Astrocyte (in vitro differentiated cells and primary cell): ENCODE data around the gene VWA5B1. TPM values are rescaled to one million over a fixed set of nuclear protein-coding genes. Genes with fewer than 3 reads are reported as not detected.

ENCODE experiments used
- DNase-seq: peaks from one replicate; pipeline ENCODE4 v3.0.0-alpha.2; 2010; ENCODE audit warnings: low read depth
- FAIRE-seq: peaks from 2 replicates; lab custom pipeline; 2011; peaks lifted over from hg19 to GRCh38; lab: Jason Lieb, UNC
- H2AFZ ChIP-seq: 2 replicates; pipeline ENCODE4 v1.6.0; 2012; ENCODE audit warnings: low read depth, low read length, inconsistent platforms
- H3K27ac ChIP-seq: 2 replicates; pipeline ENCODE4 v1.5.1; 2011; ENCODE audit warnings: low read depth, low read length, inconsistent platforms
- H3K27me3 ChIP-seq: 2 replicates; pipeline ENCODE4 v1.6.0; 2011; ENCODE audit warnings: low read length, inconsistent platforms; ENCODE audit not compliant: insufficient read depth
- H3K36me3 ChIP-seq: 2 replicates; pipeline ENCODE4 v1.5.1; 2011; ENCODE audit warnings: low read length, inconsistent platforms; ENCODE audit not compliant: insufficient read depth
- H3K4me1 ChIP-seq: 2 replicates; pipeline ENCODE4 v1.5.1; 2011; ENCODE audit warnings: low read length, inconsistent platforms; ENCODE audit not compliant: insufficient read depth
- H3K4me2 ChIP-seq: 2 replicates; pipeline ENCODE4 v1.6.0; 2012; ENCODE audit warnings: low read length, inconsistent platforms
- H3K4me3 ChIP-seq: 2 replicates; pipeline ENCODE4 v1.5.1; 2011; ENCODE audit warnings: low read depth, mild to moderate bottlenecking, low read length, inconsistent platforms; ENCODE audit not compliant: insufficient read depth
- H3K79me2 ChIP-seq: 2 replicates; pipeline ENCODE4 v1.6.0; 2012; ENCODE audit warnings: mild to moderate bottlenecking, low read length, inconsistent platforms; ENCODE audit not compliant: insufficient read depth
- H3K9ac ChIP-seq: 2 replicates; pipeline ENCODE4 v1.6.0; 2012; ENCODE audit warnings: mild to moderate bottlenecking, low read length, inconsistent platforms
- H3K9me3 ChIP-seq: 2 replicates; pipeline ENCODE4 v1.5.1; 2012; ENCODE audit warnings: low read depth, mild to moderate bottlenecking, low read length, inconsistent platforms; ENCODE audit not compliant: insufficient read depth
- H4K20me1 ChIP-seq: 2 replicates; pipeline ENCODE4 v1.6.0; 2012; ENCODE audit warnings: low read length, inconsistent platforms; ENCODE audit not compliant: insufficient read depth
- H3K27ac Mint-ChIP-seq: one replicate; pipeline ENCODE4 v1.8.0; 2021; ENCODE audit warnings: mild to moderate bottlenecking, mixed read lengths; ENCODE audit not compliant: unreplicated experiment
- H3K27me3 Mint-ChIP-seq: one replicate; pipeline ENCODE4 v1.8.0; 2021; ENCODE audit warnings: low read depth, mixed read lengths; ENCODE audit not compliant: unreplicated experiment
- H3K36me3 Mint-ChIP-seq: one replicate; pipeline ENCODE4 v1.8.0; 2021; ENCODE audit warnings: low read depth, mixed read lengths; ENCODE audit not compliant: unreplicated experiment
- H3K4me1 Mint-ChIP-seq: one replicate; pipeline ENCODE4 v1.8.0; 2021; ENCODE audit warnings: low read depth, mixed read lengths; ENCODE audit not compliant: unreplicated experiment
- H3K4me3 Mint-ChIP-seq: one replicate; pipeline ENCODE4 v1.8.0; 2021; ENCODE audit warnings: mild to moderate bottlenecking, moderate library complexity, mixed read lengths; ENCODE audit not compliant: unreplicated experiment
- H3K9me3 Mint-ChIP-seq: one replicate; pipeline ENCODE4 v1.8.0; 2021; ENCODE audit warnings: mild to moderate bottlenecking, mixed read lengths; ENCODE audit not compliant: unreplicated experiment
- EZH2 ChIP-seq: IDR thresholded peaks from 2 replicates; pipeline ENCODE4 v1.6.1; 2012; ENCODE audit warnings: mild to moderate bottlenecking, low read length, inconsistent platforms; ENCODE audit not compliant: insufficient read depth
- total RNA-seq: library from RNA; stranded (reverse); gene quantifications from 2 replicates; pipeline ENCODE4 v1.2.1, GENCODE V29; 2021
- TF ChIP-seq, protein P1 (sequence below): IDR thresholded peaks from 2 replicates; pipeline ENCODE4 v1.5.1; 2011; ENCODE audit warnings: low read depth, mild to moderate bottlenecking, inconsistent platforms, low read length, moderate library complexity; ENCODE audit not compliant: insufficient read depth

The VWA5B1 gene
- total RNA-seq, 1 donor from 2014 or later = not detected

- peaks cover 6% of the 10 kb centered on the region for H3K27me3 ChIP-seq
- Mint-ChIP-seq H3K27ac (no peak overlapping the region), H3K4me1 (peaks cover 4% of the 10 kb centered on the region), H3K36me3 (no peaks in the 10 kb centered on the region), H3K9me3 (no peaks in the 10 kb centered on the region), H3K27me3 (peaks cover 72% of the 10 kb centered on the region), H3K4me3 (no peak overlapping the region)
- no peak overlapping the region for H3K27ac ChIP-seq
- FAIRE-seq = no peak
- no peaks in the 10 kb centered on the region for H3K79me2 ChIP-seq
- H3K36me3 ChIP-seq = no peaks in the 10 kb centered on the region
- no peak for TF ChIP-seq EZH2
- TF ChIP-seq, protein P1, sequence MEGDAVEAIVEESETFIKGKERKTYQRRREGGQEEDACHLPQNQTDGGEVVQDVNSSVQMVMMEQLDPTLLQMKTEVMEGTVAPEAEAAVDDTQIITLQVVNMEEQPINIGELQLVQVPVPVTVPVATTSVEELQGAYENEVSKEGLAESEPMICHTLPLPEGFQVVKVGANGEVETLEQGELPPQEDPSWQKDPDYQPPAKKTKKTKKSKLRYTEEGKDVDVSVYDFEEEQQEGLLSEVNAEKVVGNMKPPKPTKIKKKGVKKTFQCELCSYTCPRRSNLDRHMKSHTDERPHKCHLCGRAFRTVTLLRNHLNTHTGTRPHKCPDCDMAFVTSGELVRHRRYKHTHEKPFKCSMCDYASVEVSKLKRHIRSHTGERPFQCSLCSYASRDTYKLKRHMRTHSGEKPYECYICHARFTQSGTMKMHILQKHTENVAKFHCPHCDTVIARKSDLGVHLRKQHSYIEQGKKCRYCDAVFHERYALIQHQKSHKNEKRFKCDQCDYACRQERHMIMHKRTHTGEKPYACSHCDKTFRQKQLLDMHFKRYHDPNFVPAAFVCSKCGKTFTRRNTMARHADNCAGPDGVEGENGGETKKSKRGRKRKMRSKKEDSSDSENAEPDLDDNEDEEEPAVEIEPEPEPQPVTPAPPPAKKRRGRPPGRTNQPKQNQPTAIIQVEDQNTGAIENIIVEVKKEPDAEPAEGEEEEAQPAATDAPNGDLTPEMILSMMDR = no peak
- H3K4me2 ChIP-seq = no peak overlapping the region
- no peak for DNase-seq
- no peak overlapping the region for H3K9ac ChIP-seq
- H3K4me1 ChIP-seq = peaks cover 12% of the 10 kb centered on the region
- no peaks in the 10 kb centered on the region for H3K9me3 ChIP-seq
- H2AFZ ChIP-seq = no peak overlapping the region
- no peak overlapping the region for H3K4me3 ChIP-seq
- H4K20me1 ChIP-seq = no peaks in the 10 kb centered on the region
Observed at GRCh38 chr1:20328201-20328600, 37.5 kb downstream of the VWA5B1 start.

DNA sequence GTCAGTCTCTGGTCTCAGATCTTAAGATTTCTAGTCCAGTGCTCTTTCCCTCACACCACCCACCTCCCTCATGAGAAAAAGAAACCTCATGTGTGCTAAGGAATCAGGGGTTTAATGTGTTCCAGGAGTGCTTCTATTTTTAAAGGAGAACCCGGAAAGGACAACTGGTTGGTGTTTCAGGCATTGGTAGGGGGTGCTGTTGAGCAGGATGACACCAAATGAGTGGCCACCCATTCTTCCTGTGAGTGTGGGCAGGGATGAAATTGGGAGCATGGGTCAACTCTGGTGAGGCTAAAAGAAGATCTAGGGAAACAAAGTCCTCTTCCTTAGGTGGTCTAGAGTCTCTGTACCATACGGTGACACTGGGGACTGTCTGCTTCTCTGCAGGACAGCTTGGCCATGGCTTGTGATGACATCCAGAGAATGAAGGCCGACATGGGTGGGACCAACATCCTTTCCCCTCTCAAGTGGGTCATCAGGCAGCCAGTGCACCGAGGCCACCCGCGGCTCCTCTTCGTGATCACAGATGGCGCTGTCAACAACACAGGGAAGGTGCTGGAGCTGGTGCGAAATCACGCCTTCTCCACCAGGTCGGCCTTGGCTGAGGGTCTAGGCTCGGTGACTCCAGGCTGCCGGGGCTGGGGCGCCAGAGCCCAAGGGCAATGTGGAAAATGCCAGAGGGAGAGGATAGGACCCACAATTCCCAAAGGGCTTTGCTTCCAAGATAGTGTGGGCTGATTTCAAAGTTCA is 39.3 kb downstream of the VWA5B1 start:
- H3K27me3 Mint-ChIP-seq = peaks cover 69% of the 10 kb centered on the region
- no peaks in the 10 kb centered on the region for H3K36me3 ChIP-seq
- DNase-seq (no peak), FAIRE-seq (no peak)
- peaks cover 3% of the 10 kb centered on the region for H3K4me1 ChIP-seq
- no peak overlapping the region for H2AFZ ChIP-seq
- H3K9me3 Mint-ChIP-seq = no peaks in the 10 kb centered on the region
- H3K4me3 Mint-ChIP-seq = no peak overlapping the region
- H3K4me2 ChIP-seq = no peak overlapping the region
- H3K4me3 ChIP-seq = no peak overlapping the region
- no peak overlapping the region for H3K27ac ChIP-seq
- H4K20me1 ChIP-seq = no peaks in the 10 kb centered on the region
- H3K9me3 ChIP-seq = no peaks in the 10 kb centered on the region
- no peaks in the 10 kb centered on the region for H3K4me1 Mint-ChIP-seq
- H3K9ac ChIP-seq = no peak overlapping the region
- no peaks in the 10 kb centered on the region for H3K79me2 ChIP-seq
- no peak overlapping the region for H3K27ac Mint-ChIP-seq
- no peaks in the 10 kb centered on the region for H3K36me3 Mint-ChIP-seq
- H3K27me3 ChIP-seq = peaks cover 6% of the 10 kb centered on the region
- TF ChIP-seq, protein P1 = peak; percentile 6
- TF ChIP-seq EZH2 = no peak

DNA sequence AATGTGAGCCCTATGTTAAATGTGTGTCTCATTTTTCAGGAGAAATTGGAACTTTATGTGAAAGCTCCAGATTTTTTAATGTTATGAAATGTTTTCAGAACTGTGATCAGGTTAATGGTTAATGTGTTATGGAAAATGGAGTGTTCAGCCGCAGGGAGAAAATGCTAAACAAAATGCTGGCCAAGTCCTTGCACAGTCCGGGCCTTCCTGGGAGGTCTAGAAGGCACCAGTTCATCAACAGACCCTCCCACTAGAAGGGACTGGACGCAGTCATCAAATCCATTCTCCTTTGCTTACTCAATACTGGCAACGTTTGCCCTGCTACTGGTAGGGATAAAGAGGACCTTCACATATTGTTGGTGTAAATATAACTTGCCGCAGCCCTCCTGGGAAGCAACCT is 43.4 kb downstream of the VWA5B1 start:
- Histone ChIP-seq H3K27me3 (peaks cover 10% of the 10 kb centered on the region), H3K36me3 (no peaks in the 10 kb centered on the region), H3K4me3 (no peak overlapping the region), H3K79me2 (no peaks in the 10 kb centered on the region), H3K9ac (no peak overlapping the region), H3K9me3 (no peaks in the 10 kb centered on the region), H3K27ac (no peak overlapping the region), H3K4me1 (no peaks in the 10 kb centered on the region), H2AFZ (no peak overlapping the region), H4K20me1 (no peaks in the 10 kb centered on the region), H3K4me2 (no peak overlapping the region)
- H3K4me3 Mint-ChIP-seq = no peak overlapping the region
- FAIRE-seq (no peak), DNase-seq (no peak)
- no peaks in the 10 kb centered on the region for H3K36me3 Mint-ChIP-seq
- no peaks in the 10 kb centered on the region for H3K9me3 Mint-ChIP-seq
- no peak overlapping the region for H3K27ac Mint-ChIP-seq
- no peaks in the 10 kb centered on the region for H3K4me1 Mint-ChIP-seq
- TF ChIP-seq, protein P1 = no peak
- no peak for TF ChIP-seq EZH2
- H3K27me3 Mint-ChIP-seq = peaks cover 63% of the 10 kb centered on the region
